GM12891 (cell line): Measurements from ENCODE around the gene ST3GAL3.

Experiments
- POLR2A ChIP-seq: IDR thresholded peaks from 2 replicates; pipeline ENCODE4 v1.6.1; 2011; ENCODE audit warnings: low read depth, low read length, control low read depth
- POLR2AphosphoS5 ChIP-seq: IDR thresholded peaks from 2 replicates; pipeline ENCODE4 v1.6.1; 2011; ENCODE audit warnings: low read depth, low read length, control low read depth
- POU2F2 ChIP-seq: IDR thresholded peaks from 2 replicates; pipeline ENCODE4 v1.6.1; 2011; ENCODE audit warnings: low read depth, mild to moderate bottlenecking, control low read depth, low read length, moderate library complexity
- SPI1 ChIP-seq: IDR thresholded peaks from 2 replicates; pipeline ENCODE4 v1.6.1; 2011; ENCODE audit warnings: low read depth, low read length, control low read depth
- TAF1 ChIP-seq: IDR thresholded peaks from 2 replicates; pipeline ENCODE4 v1.6.1; 2011; ENCODE audit warnings: low read depth, low read length, control low read depth

DNA sequence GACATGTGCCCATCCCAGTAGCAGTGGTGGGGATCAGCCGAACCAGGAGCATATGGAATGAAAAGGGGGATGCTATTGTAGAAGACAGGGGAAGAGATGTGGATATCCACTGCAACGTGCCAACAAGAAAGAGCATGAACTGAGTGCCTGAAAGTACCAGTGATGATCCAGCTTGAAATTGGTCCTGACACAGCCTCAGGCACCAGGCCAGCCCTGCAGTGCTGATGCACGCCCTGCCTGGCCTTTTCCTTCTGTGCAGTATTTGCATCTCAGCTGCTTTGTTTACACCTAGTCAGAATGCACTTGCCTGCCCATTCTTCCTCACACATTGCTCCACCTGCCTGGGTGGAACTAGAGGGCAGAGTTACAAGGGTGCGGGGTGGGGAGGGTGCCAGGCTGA lies 176.0 kb downstream of the ST3GAL3 start:
- TF ChIP-seq POLR2A, result no peak
- no peak for TF ChIP-seq POLR2AphosphoS5
- TF ChIP-seq TAF1, result no peak
- no peak for TF ChIP-seq SPI1
- TF ChIP-seq POU2F2, result no peak
